ENCODE measurements around the gene CREBRF.

DNA sequence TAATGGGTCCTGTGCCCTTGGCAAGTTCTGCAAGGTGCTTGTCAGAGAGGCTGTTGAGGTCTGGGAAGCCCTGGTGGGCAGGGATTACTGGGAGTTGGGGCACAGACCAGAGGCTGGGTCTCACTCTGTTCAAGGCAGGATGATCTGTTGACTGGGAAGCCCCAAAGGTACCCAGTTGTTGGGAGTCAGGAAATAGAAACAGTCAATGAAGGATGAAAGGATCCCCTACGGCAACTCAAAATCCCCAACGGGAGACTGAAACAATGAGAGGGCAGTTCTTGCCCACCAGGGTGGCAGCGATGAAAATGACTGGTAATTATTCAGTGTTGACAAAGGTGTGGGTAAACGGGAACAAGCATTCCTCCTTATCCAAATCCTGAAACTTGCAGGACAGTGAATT lies 119.4 kb downstream of the CREBRF start:
- TF ChIP-seq, protein P1, sequence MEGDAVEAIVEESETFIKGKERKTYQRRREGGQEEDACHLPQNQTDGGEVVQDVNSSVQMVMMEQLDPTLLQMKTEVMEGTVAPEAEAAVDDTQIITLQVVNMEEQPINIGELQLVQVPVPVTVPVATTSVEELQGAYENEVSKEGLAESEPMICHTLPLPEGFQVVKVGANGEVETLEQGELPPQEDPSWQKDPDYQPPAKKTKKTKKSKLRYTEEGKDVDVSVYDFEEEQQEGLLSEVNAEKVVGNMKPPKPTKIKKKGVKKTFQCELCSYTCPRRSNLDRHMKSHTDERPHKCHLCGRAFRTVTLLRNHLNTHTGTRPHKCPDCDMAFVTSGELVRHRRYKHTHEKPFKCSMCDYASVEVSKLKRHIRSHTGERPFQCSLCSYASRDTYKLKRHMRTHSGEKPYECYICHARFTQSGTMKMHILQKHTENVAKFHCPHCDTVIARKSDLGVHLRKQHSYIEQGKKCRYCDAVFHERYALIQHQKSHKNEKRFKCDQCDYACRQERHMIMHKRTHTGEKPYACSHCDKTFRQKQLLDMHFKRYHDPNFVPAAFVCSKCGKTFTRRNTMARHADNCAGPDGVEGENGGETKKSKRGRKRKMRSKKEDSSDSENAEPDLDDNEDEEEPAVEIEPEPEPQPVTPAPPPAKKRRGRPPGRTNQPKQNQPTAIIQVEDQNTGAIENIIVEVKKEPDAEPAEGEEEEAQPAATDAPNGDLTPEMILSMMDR (IDR thresholded peaks at IDR 0.05), result no peak
- no peak for TF ChIP-seq POLR2A (IDR thresholded peaks at IDR 0.05)

Measured in adrenal gland (tissue), 5 donors.